Keratinocyte (primary cell): ENCODE measurements around the gene HMGA1. TPM values are rescaled to one million over a fixed set of nuclear protein-coding genes. Genes with fewer than 3 reads are reported as not detected.
A peak's percentile ranks its signal among the peaks of the same experiment; 100 is the strongest.
"Not testable (repeated sequence)": the region's sequence is repeated elsewhere in the genome, so short reads cannot be mapped to it uniquely, and the experiment has no call there.

Experiments used
- DNase-seq: peaks from one replicate; pipeline ENCODE4 v3.0.0-alpha.2; 2011; ENCODE audit warnings: low read depth, missing footprints, low spot score
- FAIRE-seq: peaks from 2 replicates; lab custom pipeline; 2011; peaks lifted over from hg19 to GRCh38; lab: Jason Lieb, UNC
- H2AFZ ChIP-seq: 2 replicates; pipeline ENCODE4 v1.6.0; 2012; ENCODE audit warnings: low read length, control low read depth, inconsistent platforms; ENCODE audit not compliant: control insufficient read depth
- H3K27ac ChIP-seq: 2 replicates; pipeline ENCODE4 v1.5.1; 2011; ENCODE audit warnings: low read length; ENCODE audit not compliant: control insufficient read depth, insufficient read depth
- H3K27me3 ChIP-seq: 3 replicates; pipeline ENCODE4 v1.6.0; 2011; ENCODE audit warnings: low read length; ENCODE audit not compliant: control insufficient read depth, insufficient read depth; ENCODE audit errors: extremely low read depth
- H3K36me3 ChIP-seq, 2 experiments: 2 replicates in 1 of 2; 3 replicates in 1 of 2; pipeline ENCODE4 v1.5.1; 2011; ENCODE audit warnings: low read length in 2 of 2, mild to moderate bottlenecking in 1 of 2; ENCODE audit not compliant: control insufficient read depth in 2 of 2, insufficient read depth in 2 of 2; ENCODE audit errors: extremely low read depth in 1 of 2
- H3K4me1 ChIP-seq: 3 replicates; pipeline ENCODE4 v1.5.1; 2011; ENCODE audit warnings: low read length; ENCODE audit not compliant: control insufficient read depth, insufficient read depth; ENCODE audit errors: extremely low read depth
- H3K4me2 ChIP-seq: 3 replicates; pipeline ENCODE4 v1.6.0; 2011; ENCODE audit warnings: low read depth, low read length; ENCODE audit not compliant: control insufficient read depth, insufficient read depth; ENCODE audit errors: extremely low read depth
- H3K4me3 ChIP-seq, 3 experiments: fragments of 200-600 bp in 1 of 3; sonication (generic) in 1 of 3; 2 replicates in 2 of 3; 3 replicates in 1 of 3; pipeline ENCODE4 v1.5.1; 2011 to 2016; ENCODE audit warnings: low read length in 3 of 3, mild to moderate bottlenecking in 3 of 3, control low read depth in 2 of 3, inconsistent platforms in 1 of 3, low read depth in 1 of 3, mixed read lengths in 1 of 3, mixed run types in 1 of 3, moderate library complexity in 1 of 3; ENCODE audit not compliant: control insufficient read depth in 2 of 3, insufficient read depth in 2 of 3; ENCODE audit errors: extremely low read depth in 1 of 3
- H3K79me2 ChIP-seq: 2 replicates; pipeline ENCODE4 v1.6.0; 2012; ENCODE audit warnings: low read length; ENCODE audit not compliant: control insufficient read depth, insufficient read depth
- H3K9ac ChIP-seq: 3 replicates; pipeline ENCODE4 v1.6.0; 2011; ENCODE audit warnings: low read length; ENCODE audit not compliant: control insufficient read depth, insufficient read depth; ENCODE audit errors: extremely low read depth
- H3K9me1 ChIP-seq: 3 replicates; pipeline ENCODE4 v1.6.0; 2011; ENCODE audit warnings: low read length; ENCODE audit not compliant: control insufficient read depth, insufficient read depth; ENCODE audit errors: extremely low read depth
- H3K9me3 ChIP-seq: 2 replicates; pipeline ENCODE4 v1.5.1; 2012; ENCODE audit warnings: low read depth, low read length; ENCODE audit not compliant: control insufficient read depth
- H4K20me1 ChIP-seq: 3 replicates; pipeline ENCODE4 v1.6.0; 2011; ENCODE audit warnings: low read length; ENCODE audit not compliant: control insufficient read depth, insufficient read depth; ENCODE audit errors: extremely low read depth
- CTCF ChIP-seq, 3 experiments: IDR thresholded peaks in 1 of 3; conservative IDR thresholded peaks in 1 of 3; optimal IDR thresholded peaks in 1 of 3; 2 replicates in 2 of 3; 3 replicates in 1 of 3; pipeline versions ENCODE3 to v1.5.1; 2011; ENCODE audit warnings: low read length in 3 of 3, mild to moderate bottlenecking in 3 of 3, moderate library complexity in 2 of 3, control low read depth in 1 of 3, inconsistent platforms in 1 of 3; ENCODE audit not compliant: insufficient read depth in 2 of 3; ENCODE audit errors: extremely low read depth in 1 of 3
- EZH2 ChIP-seq: IDR thresholded peaks from one replicate; pipeline ENCODE4 v1.6.1; 2012; ENCODE audit warnings: inconsistent platforms, mild to moderate bottlenecking, low read length, moderate library complexity
- dilution Hi-C: fragments of 300-500 bp; cut with MboI; formaldehyde crosslinking; loops from one replicate; pipeline ENCODE4 v1.7.0; 2020; ENCODE audit warnings: low sequenced_read_pairs; ENCODE audit not compliant: extremely low pct_ligation_motif_present
- polyA plus RNA-seq, 5 experiments: library from polyadenylated mRNA; depleted of rRNA in 3 of 5; stranded (reverse) in 3 of 5; stranded (forward) in 1 of 5; unstranded in 1 of 5; fragments of >200 nt; gene quantifications; 1 replicate in 1 of 5; 2 replicates in 3 of 5; 3 replicates in 1 of 5; pipeline versions ENCODE4 v1.2.1 to v1.2.3, GENCODE V29; 2011 to 2012; ENCODE audit warnings: missing spikeins in 2 of 5, low read depth in 1 of 5, low replicate concordance in 1 of 5

The HMGA1 gene
- polyA plus RNA-seq, 1 donor (not counting 4 experiments of a cell fraction or from before 2014, with no cell fraction given) = 160 TPM

DNA sequence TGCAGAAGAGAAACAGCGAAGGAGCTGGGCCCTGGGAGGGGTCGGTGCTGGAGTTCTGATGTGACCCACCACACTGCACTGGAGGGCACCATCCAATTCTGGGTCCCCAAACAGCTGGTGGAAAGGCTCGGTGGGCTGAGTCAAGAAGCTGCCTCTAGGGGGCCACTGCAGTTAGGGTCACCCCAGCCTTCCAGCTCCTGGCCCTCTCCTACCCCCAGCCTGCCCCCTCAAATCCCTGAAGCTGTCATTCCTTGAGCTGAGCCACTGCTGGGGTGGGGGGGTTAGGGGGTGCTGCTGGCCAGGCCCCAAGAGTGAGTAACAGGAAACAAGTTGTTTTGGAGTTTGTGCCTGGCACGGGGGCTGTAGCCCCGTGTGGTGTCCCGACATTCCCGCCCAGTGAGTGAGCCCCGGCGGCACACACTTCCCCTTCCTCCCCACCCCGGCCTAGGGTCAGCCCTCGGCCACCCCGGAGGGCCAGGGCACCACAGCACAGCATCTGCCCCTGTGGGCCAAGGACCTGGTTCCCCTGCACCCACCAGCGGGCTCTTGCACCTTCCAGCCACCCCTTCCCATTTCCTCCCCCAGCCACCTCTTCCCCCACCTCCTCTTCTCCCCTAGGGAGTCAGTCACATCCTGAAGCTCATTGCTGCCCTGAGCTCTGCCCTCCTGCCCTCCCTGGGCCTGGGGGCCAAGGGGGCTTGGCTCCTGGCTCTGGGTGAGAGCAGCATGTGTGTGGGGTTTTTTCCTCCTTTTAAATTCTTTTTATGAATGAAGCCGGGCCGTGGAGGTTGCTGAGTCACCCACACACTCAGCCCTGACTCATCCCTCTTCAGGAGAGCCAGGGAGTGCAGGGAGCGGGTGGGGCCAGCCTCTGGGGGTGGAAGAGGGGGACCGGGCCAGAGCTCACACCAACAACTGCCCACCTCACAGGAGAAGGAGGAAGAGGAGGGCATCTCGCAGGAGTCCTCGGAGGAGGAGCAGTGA is 7.5 kb downstream of the HMGA1 start:
- DNase-seq (peak; percentile 72), FAIRE-seq (no peak)
- Histone ChIP-seq H3K4me3 (peak overlapping the region in 2 of 3 experiments; percentile 36 to 48), H3K79me2 (peaks cover 22% of the 10 kb centered on the region), H2AFZ (no peak overlapping the region), H3K36me3 (peaks cover 25 to 37% of the 10 kb centered on the region in 2 experiments), H3K27me3 (no peaks in the 10 kb centered on the region), H3K27ac (peak overlapping the region; percentile 87), H3K4me1 (peaks cover 84% of the 10 kb centered on the region), H4K20me1 (peaks cover 25% of the 10 kb centered on the region), H3K9ac (peak overlapping the region; percentile 69), H3K4me2 (peak overlapping the region; percentile 67), H3K9me1 (peaks cover 10% of the 10 kb centered on the region), H3K9me3 (no peaks in the 10 kb centered on the region)
- dilution Hi-C loops = no loop called here
- TF ChIP-seq EZH2 (no peak), CTCF (optimal IDR thresholded peaks at IDR 0.05 in 1 of 3, IDR thresholded peaks at IDR 0.05 in 1 of 3, conservative IDR thresholded peaks at IDR 0.05 in 1 of 3; ENCODE audit: extremely low read depth in 1 of 3, insufficient read depth in 2 of 3, low read length in 3 of 3) (peak in 2 of 3 experiments; percentile 17 to 34)

- H3K4me2 ChIP-seq = peak overlapping the region; percentile 35
- H3K9me3 ChIP-seq, H2AFZ ChIP-seq, H3K4me3 ChIP-seq, H3K27me3 ChIP-seq, H3K27ac ChIP-seq, FAIRE-seq, H3K9me1 ChIP-seq, DNase-seq, dilution Hi-C loops: not testable (repeated sequence)
- H3K4me1 ChIP-seq = peaks cover 78% of the 10 kb centered on the region
- H4K20me1 ChIP-seq = peaks cover 23% of the 10 kb centered on the region
- peaks cover 23 to 27% of the 10 kb centered on the region in 2 experiments for H3K36me3 ChIP-seq
- H3K9ac ChIP-seq = peak overlapping the region; percentile 9
- peaks cover 12% of the 10 kb centered on the region for H3K79me2 ChIP-seq
Measured at GRCh38 chr6:34245032-34245760, 8.5 kb downstream of the HMGA1 start.

GRCh38 chr6:34245761-34246140 is 9.1 kb downstream of the HMGA1 start:
- Histone ChIP-seq H3K4me1 (peaks cover 74% of the 10 kb centered on the region), H3K36me3 (peaks cover 22 to 26% of the 10 kb centered on the region in 2 experiments), H4K20me1 (peaks cover 23% of the 10 kb centered on the region)
- dilution Hi-C loops, H3K9me3 ChIP-seq, FAIRE-seq, DNase-seq, H3K9ac ChIP-seq, H3K4me2 ChIP-seq, H3K27me3 ChIP-seq, H3K27ac ChIP-seq, H3K9me1 ChIP-seq, H3K79me2 ChIP-seq, H2AFZ ChIP-seq, H3K4me3 ChIP-seq: not testable (repeated sequence)
